Smooth muscle cell (in vitro differentiated cells): ENCODE results near the gene CSPG4. TPM values are rescaled to one million over a fixed set of nuclear protein-coding genes. Genes with fewer than 3 reads are reported as not detected.
"Not testable (repeated sequence)": the region's sequence is repeated elsewhere in the genome, so short reads cannot be mapped to it uniquely, and the experiment has no call there.

ENCODE experiments used
- DNase-seq: peaks from one replicate; lab custom pipeline; 2025; ENCODE audit not compliant: unreplicated experiment; lab: John Stamatoyannopoulos, UW
- H2AFZ ChIP-seq: fragments of 200-600 bp; sonication (generic); 2 replicates; pipeline ENCODE4 v1.6.0; 2016; ENCODE audit warnings: antibody characterized with exemption, low read depth, mild to moderate bottlenecking
- H3F3A ChIP-seq: fragments of 200-600 bp; sonication (generic); 2 replicates; pipeline ENCODE4 v1.6.0; 2017; ENCODE audit warnings: antibody characterized with exemption, low read depth
- H3K27ac ChIP-seq: fragments of 200-600 bp; sonication (generic); 2 replicates; pipeline ENCODE4 v1.5.1; 2016; ENCODE audit warnings: low read depth, mild to moderate bottlenecking
- H3K27me3 ChIP-seq: fragments of 200-600 bp; sonication (generic); 2 replicates; pipeline ENCODE4 v1.6.1; 2016; ENCODE audit warnings: low read depth, mild to moderate bottlenecking
- H3K36me3 ChIP-seq: fragments of 200-600 bp; sonication (generic); 2 replicates; pipeline ENCODE4 v1.5.1; 2016; ENCODE audit warnings: low read depth
- H3K4me1 ChIP-seq: fragments of 200-600 bp; sonication (generic); 2 replicates; pipeline ENCODE4 v1.5.1; 2016; ENCODE audit warnings: low read depth
- H3K4me2 ChIP-seq: fragments of 200-600 bp; sonication (generic); 2 replicates; pipeline ENCODE4 v1.6.0; 2016; ENCODE audit warnings: mild to moderate bottlenecking
- H3K4me3 ChIP-seq: fragments of 200-600 bp; sonication (generic); 2 replicates; pipeline ENCODE4 v1.5.1; 2016; ENCODE audit warnings: mild to moderate bottlenecking
- H3K79me2 ChIP-seq: fragments of 200-600 bp; sonication (generic); 2 replicates; pipeline ENCODE4 v1.6.0; 2016; ENCODE audit warnings: low read depth, mild to moderate bottlenecking
- H3K9ac ChIP-seq: fragments of 200-600 bp; sonication (generic); 2 replicates; pipeline ENCODE4 v1.6.0; 2016; ENCODE audit warnings: low read depth
- H3K9me3 ChIP-seq: fragments of 200-600 bp; sonication (generic); replicated peaks from 2 replicates; pipeline ENCODE4 v1.5.1; 2016; ENCODE audit warnings: low read depth
- H4K20me1 ChIP-seq: fragments of 200-600 bp; sonication (generic); 2 replicates; pipeline ENCODE4 v1.6.0; 2016; ENCODE audit warnings: low read depth
- WGBS: methylation state at CpG from one replicate; pipeline ENCODE4 v1.1.7; 2016; ENCODE audit warnings: low lambda C conversion rate; 5-methylcytosine and 5-hydroxymethylcytosine counted together
- polyA plus RNA-seq: library from polyadenylated mRNA; unstranded; fragments of >200 nt; fragmentation: Nextera tagmentation; extraction: Ambion mirVana; gene quantifications from 2 replicates; pipeline ENCODE4 v1.2.1, GENCODE V29; 2016
- total RNA-seq: library from RNA; depleted of rRNA; stranded (reverse); fragments of >200 nt; gene quantifications from 2 replicates; pipeline ENCODE4 v1.2.3, GENCODE V29; 2014
- TF ChIP-seq, protein P1 (sequence below): fragments of 200-600 bp; sonication (generic); IDR thresholded peaks from 2 replicates; pipeline ENCODE4 v1.5.1; 2017; ENCODE audit warnings: borderline replicate concordance, mild to moderate bottlenecking, antibody characterized with exemption; ENCODE audit not compliant: insufficient read depth, poor library complexity, severe bottlenecking

CSPG4 gene
- total and polyA plus RNA-seq, 2 experiments from 2014 or later, result 35.3 to 54.9 TPM

DNA sequence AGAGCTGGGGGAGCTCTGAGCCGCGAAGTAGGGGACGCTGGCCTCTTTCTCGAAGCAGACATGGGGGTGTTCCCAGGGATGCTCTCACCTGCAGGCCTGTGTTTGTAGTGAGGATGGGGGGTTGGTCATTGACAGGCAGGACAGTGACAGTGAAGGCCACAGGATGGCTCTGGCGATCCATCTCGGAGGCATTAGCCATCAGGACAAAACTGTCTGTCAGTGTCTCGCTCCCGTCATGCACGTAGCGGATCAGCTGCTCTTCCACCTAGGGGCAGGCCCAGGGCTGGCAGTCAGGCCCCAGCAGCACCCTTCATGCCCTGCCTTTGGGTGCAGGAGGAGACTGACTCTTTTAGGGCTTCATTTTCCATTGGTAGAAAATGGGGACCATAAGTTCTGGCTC, 28.0 kb downstream of the CSPG4 start:
- TF ChIP-seq, protein P1, sequence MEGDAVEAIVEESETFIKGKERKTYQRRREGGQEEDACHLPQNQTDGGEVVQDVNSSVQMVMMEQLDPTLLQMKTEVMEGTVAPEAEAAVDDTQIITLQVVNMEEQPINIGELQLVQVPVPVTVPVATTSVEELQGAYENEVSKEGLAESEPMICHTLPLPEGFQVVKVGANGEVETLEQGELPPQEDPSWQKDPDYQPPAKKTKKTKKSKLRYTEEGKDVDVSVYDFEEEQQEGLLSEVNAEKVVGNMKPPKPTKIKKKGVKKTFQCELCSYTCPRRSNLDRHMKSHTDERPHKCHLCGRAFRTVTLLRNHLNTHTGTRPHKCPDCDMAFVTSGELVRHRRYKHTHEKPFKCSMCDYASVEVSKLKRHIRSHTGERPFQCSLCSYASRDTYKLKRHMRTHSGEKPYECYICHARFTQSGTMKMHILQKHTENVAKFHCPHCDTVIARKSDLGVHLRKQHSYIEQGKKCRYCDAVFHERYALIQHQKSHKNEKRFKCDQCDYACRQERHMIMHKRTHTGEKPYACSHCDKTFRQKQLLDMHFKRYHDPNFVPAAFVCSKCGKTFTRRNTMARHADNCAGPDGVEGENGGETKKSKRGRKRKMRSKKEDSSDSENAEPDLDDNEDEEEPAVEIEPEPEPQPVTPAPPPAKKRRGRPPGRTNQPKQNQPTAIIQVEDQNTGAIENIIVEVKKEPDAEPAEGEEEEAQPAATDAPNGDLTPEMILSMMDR, result no peak
- Histone ChIP-seq H2AFZ (no peak overlapping the region), H4K20me1 (peaks cover 4% of the 10 kb centered on the region), H3K27ac (no peak overlapping the region), H3F3A (no peaks in the 10 kb centered on the region), H3K79me2 (no peaks in the 10 kb centered on the region), H3K9ac (no peak overlapping the region), H3K4me2 (no peak overlapping the region), H3K27me3 (no peaks in the 10 kb centered on the region), H3K9me3 (no peaks in the 10 kb centered on the region), H3K36me3 (no peaks in the 10 kb centered on the region), H3K4me1 (no peaks in the 10 kb centered on the region), H3K4me3 (no peak overlapping the region)
- DNase-seq, result no peak
- 89% methylated on average over 10 of the region's 10 CpGs for WGBS

DNA sequence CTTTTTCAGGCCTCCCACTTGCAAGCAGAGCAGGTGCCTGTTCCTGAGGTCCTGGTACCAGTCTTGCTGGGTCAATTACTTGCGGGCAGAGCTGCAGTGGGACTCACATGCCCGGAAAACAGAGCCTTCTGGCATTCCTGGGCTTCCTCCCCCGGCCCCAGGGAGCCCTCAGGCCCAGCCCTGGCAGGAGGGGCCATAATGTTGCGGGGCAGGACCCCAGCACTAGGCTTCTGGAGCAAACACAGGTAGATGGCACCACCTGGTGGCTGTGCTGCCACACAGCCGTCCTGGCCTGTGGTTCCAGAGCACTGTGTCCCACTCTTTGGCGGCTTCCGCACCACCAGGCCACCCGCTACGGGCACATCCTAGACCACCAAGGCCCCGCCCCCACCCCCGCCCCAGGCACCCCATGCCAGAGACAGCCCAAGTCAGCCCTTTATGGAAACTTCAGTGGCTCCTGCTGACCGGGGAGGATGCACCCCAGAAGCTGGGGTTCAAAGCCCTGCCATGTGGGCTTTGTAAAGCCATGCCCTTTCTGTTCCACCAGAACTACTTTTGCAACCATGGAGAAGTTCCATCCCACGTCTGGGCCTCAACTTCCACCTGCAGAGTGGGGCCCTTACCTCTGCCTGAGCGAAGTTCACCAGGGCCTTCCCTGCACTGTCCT, 28.9 kb downstream of the CSPG4 start:
- H3K79me2 ChIP-seq, H3K27me3 ChIP-seq, H3K9ac ChIP-seq, H3K27ac ChIP-seq, DNase-seq, H3K4me3 ChIP-seq, H4K20me1 ChIP-seq, H2AFZ ChIP-seq, H3K36me3 ChIP-seq, H3K4me1 ChIP-seq, H3K9me3 ChIP-seq, H3F3A ChIP-seq, H3K4me2 ChIP-seq: not testable (repeated sequence)
- TF ChIP-seq, protein P1, result peak; percentile 74
- WGBS, result 33% methylated on average over 13 of the region's 14 CpGs

DNA sequence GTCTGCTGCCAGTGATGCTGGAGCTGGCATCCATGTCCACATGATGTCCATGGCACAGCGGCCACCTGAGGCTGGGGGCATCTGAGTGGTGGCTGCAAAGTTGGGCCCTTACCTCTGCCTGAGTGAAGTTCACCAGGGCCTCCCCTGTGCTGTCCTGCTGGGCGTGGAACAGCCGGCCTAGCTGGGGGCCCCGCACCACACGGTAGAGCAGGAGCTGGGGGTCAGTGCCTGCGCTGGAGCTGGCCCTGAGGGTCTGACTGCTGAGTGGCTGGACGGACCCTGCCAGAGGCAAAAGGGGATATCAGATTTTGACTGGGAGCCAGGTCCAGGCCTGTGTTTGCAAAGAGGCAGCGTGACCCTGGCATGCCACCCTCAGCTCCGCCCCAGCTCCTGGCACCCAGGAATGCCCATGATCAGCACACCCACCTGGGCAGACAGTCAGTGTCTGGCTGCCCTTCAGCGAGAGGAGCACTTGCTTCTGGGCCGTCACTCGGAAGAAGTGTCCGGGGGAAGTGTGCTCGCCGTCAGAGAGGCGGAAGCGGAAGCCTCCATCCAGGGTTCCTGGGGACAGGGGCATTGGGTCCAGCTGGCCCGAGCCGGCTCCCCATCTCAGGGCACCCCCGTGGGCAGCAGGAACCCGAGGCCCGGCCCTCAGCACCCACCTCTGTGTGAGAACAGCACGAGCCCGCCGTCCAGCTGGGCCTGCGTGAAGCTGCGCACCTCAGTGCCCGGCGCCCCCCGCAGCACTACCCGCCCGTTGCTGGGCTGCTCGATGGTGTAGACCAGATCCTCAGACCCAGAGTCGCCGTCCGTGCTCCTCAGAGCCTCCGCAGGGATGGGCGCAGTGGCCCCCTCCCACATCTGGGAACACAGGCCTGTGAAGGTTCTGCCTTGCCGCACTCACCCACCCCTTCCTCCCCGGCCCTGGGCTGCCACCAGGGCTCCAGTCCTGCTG, 30.2 kb downstream of the CSPG4 start:
- Histone ChIP-seq H3K27ac (no peak overlapping the region), H3K9ac (no peak overlapping the region), H3K79me2 (no peaks in the 10 kb centered on the region), H3K4me2 (no peak overlapping the region), H3K4me3 (no peak overlapping the region), H3K36me3 (no peaks in the 10 kb centered on the region), H3K9me3 (no peaks in the 10 kb centered on the region), H2AFZ (no peak overlapping the region), H3F3A (no peaks in the 10 kb centered on the region), H4K20me1 (peaks cover 4% of the 10 kb centered on the region), H3K4me1 (no peaks in the 10 kb centered on the region), H3K27me3 (no peaks in the 10 kb centered on the region)
- WGBS, result 97% methylated on average over 37 of the region's 40 CpGs
- TF ChIP-seq, protein P1, result no peak
- DNase-seq, result no peak
